AG04450 (cell line): Measurements from ENCODE around the gene SDC3. TPM values are rescaled to one million over a fixed set of nuclear protein-coding genes. Genes with fewer than 3 reads are reported as not detected.

ENCODE experiments used
- CTCF ChIA-PET: fragments of 300-600, 350-600 bp; formaldehyde crosslinking; extraction: SDS; loops from one replicate; lab custom pipeline; 2022; ENCODE audit warnings: antibody characterized with exemption, inconsistent platforms; lab: Charles Lee
- POLR2A ChIA-PET: fragments of 350-600 bp; formaldehyde crosslinking; extraction: SDS; loops from one replicate; lab custom pipeline; 2021; ENCODE audit warnings: antibody characterized with exemption, inconsistent platforms; lab: Yijun Ruan, JAX
- DNase-seq: peaks from one replicate; pipeline ENCODE4 v3.0.0-alpha.2; 2011; ENCODE audit warnings: low read depth, low spot score
- H3K27ac ChIP-seq: one replicate; pipeline ENCODE4 v1.5.1; 2012; ENCODE audit warnings: low read depth, low read length, control low read depth
- H3K27me3 ChIP-seq: one replicate; pipeline ENCODE4 v1.6.0; 2012; ENCODE audit warnings: low read length; ENCODE audit not compliant: control insufficient read depth, insufficient read depth
- H3K4me3 ChIP-seq: 2 replicates; pipeline ENCODE4 v1.5.1; 2011; ENCODE audit warnings: mild to moderate bottlenecking, low read depth, low read length, control low read depth
- H3K9me3 ChIP-seq: 2 replicates; pipeline ENCODE4 v1.5.1; 2012; ENCODE audit warnings: low read length; ENCODE audit not compliant: control insufficient read depth, insufficient read depth
- polyA plus RNA-seq: library from polyadenylated mRNA; depleted of rRNA; stranded (reverse); fragments of >200 nt; gene quantifications from 2 replicates; pipeline ENCODE4 v1.2.3, GENCODE V29; 2011
- TF ChIP-seq, protein P1 (sequence below): IDR thresholded peaks from 2 replicates; pipeline ENCODE4 v1.5.1; 2011; ENCODE audit warnings: low read depth, low read length, control low read depth, inconsistent platforms

SDC3 gene
- polyA plus RNA-seq, 1 experiment: 21.7 TPM

DNA sequence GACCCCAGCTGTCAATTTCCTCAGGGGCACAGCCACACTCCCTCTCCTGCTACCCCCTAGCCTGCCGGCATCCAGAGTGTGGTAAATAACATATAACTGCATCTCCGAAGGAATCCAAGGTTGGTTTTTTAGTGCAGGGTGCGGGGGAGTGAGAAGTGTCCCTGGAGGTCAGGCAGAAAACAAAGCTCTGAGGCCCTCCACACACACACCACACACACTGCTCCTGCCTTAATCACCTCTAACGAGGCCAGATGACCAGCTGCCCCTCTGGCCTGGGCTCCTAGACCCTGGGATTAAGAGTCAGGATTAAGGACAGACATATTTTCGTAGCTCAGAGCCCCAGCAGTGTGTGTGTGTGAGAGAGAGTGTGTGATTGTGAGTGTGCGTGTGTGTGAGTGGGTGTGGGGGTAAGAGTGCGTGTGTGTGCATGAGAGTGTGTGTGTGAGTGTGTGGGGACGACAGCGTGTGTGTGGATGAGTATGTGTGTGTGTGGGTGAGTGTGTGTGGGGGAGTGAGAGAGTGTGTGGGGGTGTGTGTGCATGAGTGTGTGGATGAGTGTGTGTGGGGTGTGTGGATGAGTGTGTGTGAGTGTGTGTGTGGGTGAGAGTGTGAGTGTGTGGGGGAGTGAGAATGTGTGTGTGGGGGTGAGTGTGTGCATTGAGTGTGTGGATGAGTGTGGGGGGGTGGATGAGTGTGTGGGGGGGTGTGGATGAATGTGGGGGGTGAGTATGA is 14.6 kb downstream of the SDC3 start:
- Histone ChIP-seq H3K4me3 (no peak overlapping the region), H3K9me3 (no peaks in the 10 kb centered on the region), H3K27ac (no peak overlapping the region), H3K27me3 (no peaks in the 10 kb centered on the region)
- no peak for DNase-seq
- POLR2A ChIA-PET: no interaction called here
- TF ChIP-seq, protein P1, sequence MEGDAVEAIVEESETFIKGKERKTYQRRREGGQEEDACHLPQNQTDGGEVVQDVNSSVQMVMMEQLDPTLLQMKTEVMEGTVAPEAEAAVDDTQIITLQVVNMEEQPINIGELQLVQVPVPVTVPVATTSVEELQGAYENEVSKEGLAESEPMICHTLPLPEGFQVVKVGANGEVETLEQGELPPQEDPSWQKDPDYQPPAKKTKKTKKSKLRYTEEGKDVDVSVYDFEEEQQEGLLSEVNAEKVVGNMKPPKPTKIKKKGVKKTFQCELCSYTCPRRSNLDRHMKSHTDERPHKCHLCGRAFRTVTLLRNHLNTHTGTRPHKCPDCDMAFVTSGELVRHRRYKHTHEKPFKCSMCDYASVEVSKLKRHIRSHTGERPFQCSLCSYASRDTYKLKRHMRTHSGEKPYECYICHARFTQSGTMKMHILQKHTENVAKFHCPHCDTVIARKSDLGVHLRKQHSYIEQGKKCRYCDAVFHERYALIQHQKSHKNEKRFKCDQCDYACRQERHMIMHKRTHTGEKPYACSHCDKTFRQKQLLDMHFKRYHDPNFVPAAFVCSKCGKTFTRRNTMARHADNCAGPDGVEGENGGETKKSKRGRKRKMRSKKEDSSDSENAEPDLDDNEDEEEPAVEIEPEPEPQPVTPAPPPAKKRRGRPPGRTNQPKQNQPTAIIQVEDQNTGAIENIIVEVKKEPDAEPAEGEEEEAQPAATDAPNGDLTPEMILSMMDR: no peak
- CTCF ChIA-PET: interaction anchor here (1.0 to 2.4 kb wide), 3 partner anchors 92 to 175 kb away, joined by 3 to 14 read pairs (median 5); no protein-coding TSS in a partner anchor

DNA sequence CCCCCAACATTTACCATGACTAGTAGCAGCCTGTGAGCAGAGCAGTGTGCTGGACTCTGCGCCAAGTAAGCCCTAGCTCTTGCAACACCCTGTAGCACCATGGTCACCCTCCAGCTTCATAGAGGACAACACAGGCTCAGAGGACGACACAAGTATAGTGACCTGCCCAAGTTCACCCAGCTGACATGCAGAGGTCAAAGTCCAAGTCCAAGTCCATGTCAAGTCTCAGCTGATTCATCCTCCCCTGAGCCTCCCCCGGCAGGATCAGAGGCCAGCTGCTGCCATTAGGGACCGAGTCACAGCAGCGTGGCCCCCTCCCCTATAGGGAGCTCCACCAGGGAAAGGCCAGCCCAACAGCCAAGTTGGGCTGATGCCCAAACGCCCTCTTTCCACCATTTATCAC is 15.9 kb downstream of the SDC3 start:
- no peak overlapping the region for H3K27ac ChIP-seq
- TF ChIP-seq, protein P1: no peak
- no peaks in the 10 kb centered on the region for H3K9me3 ChIP-seq
- no peak for DNase-seq
- CTCF ChIA-PET: interaction anchor here (1.2 to 2.4 kb wide), 3 partner anchors 18 to 110 kb away, joined by 4 to 14 read pairs (median 4); no protein-coding TSS in a partner anchor
- no peaks in the 10 kb centered on the region for H3K27me3 ChIP-seq
- no peak overlapping the region for H3K4me3 ChIP-seq
- POLR2A ChIA-PET: no interaction called here

DNA sequence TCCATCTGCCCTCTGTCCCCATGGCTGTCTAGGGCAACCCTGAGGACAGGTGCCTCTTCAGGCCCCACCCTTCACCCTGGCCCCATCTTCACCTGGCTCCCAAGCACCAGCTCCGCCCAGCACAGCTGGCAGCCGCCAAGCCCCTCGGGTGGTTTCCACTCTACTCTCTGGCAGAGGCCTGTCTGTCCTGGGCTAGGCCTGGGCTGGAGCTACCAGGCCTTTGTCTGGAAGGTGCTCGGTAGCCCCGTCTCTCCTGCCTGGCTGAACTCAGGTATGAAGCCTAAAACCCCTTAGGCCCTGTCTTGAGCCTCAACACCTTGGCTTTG is 17.4 kb downstream of the SDC3 start:
- H3K4me3 ChIP-seq: no peak overlapping the region
- H3K9me3 ChIP-seq: no peaks in the 10 kb centered on the region
- no peak overlapping the region for H3K27ac ChIP-seq
- no peaks in the 10 kb centered on the region for H3K27me3 ChIP-seq
- no peak for DNase-seq
- TF ChIP-seq, protein P1: no peak
- POLR2A ChIA-PET: no interaction called here
- CTCF ChIA-PET: no interaction called here

DNA sequence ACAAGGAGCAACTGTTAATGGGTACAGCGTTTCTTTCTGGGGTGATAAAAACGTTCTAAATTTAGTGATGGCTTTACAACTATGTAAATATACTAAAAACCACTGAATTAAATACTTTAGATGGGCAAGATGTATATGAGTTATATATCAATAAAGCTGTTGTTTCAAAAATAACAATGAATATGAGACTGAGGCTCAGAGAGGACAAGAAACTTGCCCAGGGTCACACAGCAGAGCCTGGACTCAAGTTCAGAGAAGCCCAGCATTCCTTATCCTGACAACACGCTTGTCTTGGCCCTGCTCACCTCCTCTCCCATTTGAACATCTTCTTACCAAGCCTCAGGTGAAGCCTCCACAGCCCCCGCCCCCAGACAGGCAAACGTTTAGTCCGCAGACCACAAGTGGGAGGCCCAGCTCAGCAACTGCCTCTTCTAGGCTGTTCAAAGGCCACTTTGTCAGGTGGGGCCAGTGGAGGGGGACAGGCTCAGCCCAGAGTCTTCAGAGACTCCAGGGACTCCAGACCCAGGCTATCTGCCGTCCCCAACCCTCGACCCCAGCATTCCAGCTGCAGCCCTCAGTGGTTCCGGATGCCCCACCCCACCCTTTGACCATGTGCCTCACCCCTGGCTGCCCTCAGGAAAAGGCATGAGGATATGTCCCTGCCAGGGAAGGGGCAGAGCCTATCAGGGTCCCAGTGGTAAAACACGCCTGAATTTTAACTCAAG is 17.9 kb downstream of the SDC3 start:
- TF ChIP-seq, protein P1: no peak
- Histone ChIP-seq H3K9me3 (no peaks in the 10 kb centered on the region), H3K4me3 (no peak overlapping the region), H3K27me3 (no peaks in the 10 kb centered on the region), H3K27ac (no peak overlapping the region)
- ChIA-PET POLR2A (no interaction called here), CTCF (interaction anchor here (1.5 kb wide), 1 partner anchor 20 kb away, joined by 3 read pairs; no protein-coding TSS in a partner anchor)
- no peak for DNase-seq

DNA sequence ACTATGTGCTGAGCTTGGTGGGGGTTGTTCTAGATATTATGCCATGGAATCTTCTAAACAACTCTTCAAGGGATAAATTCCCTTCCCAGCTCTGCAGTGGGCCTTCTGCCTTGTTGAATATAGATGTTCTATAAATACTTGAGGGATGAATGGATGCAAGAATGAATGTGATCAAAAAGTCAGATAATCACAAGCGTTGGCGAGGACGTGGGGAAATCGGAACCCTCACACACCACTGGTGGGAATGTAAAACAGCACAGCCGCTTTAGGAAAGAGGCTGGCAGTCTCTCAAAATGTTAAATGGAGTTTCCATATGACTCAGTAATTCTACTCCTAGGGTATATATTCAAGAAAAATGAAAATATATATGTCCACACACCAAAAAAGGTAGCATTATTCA is 19.0 kb downstream of the SDC3 start:
- ChIA-PET CTCF (interaction anchor here (1.5 kb wide), 2 partner anchors 21 to 107 kb away, joined by 3 read pairs; no protein-coding TSS in a partner anchor), POLR2A (interaction anchor here (0.9 kb wide), 1 partner anchor 12 kb away, joined by 4 read pairs; no protein-coding TSS in a partner anchor)
- Histone ChIP-seq H3K27me3 (no peaks in the 10 kb centered on the region), H3K9me3 (no peaks in the 10 kb centered on the region), H3K27ac (no peak overlapping the region), H3K4me3 (no peak overlapping the region)
- TF ChIP-seq, protein P1: no peak
- DNase-seq: peak; percentile 37
